Measurements from ENCODE around the gene MBNL3. TPM values are rescaled to one million over a fixed set of nuclear protein-coding genes. Genes with fewer than 3 reads are reported as not detected.

MBNL3 gene
- total RNA-seq, 1 experiment from 2014 or later: 5.1 TPM

- Histone ChIP-seq H3K36me3 (replicated peaks; ENCODE audit: control insufficient read depth, insufficient read depth, low read length) (no peaks in the 10 kb centered on the region), H3K4me3 (ENCODE audit: insufficient read depth, low read depth, low read length) (no peak overlapping the region), H3K27me3 (ENCODE audit: control insufficient read depth, insufficient read depth, low read length) (peaks cover 19% of the 10 kb centered on the region)
- no peak for DNase-seq
Observed at GRCh38 chrX:132415012-132415411, 73.8 kb downstream of the MBNL3 start.

- no peak for DNase-seq
- Histone ChIP-seq H3K36me3 (replicated peaks; ENCODE audit: control insufficient read depth, insufficient read depth, low read length) (no peaks in the 10 kb centered on the region), H3K4me3 (ENCODE audit: insufficient read depth, low read depth, low read length) (no peak overlapping the region), H3K27me3 (ENCODE audit: control insufficient read depth, insufficient read depth, low read length) (peaks cover 19% of the 10 kb centered on the region)
Observed at GRCh38 chrX:132414404-132414803, 74.4 kb downstream of the MBNL3 start.

GRCh38 chrX:132413459-132413858 is 75.4 kb downstream of the MBNL3 start:
- no peak overlapping the region for H3K4me3 ChIP-seq (ENCODE audit: insufficient read depth, low read depth, low read length)
- DNase-seq: peak; percentile 69
- no peaks in the 10 kb centered on the region for H3K36me3 ChIP-seq (replicated peaks; ENCODE audit: control insufficient read depth, insufficient read depth, low read length)
- H3K27me3 ChIP-seq (ENCODE audit: control insufficient read depth, insufficient read depth, low read length): peaks cover 19% of the 10 kb centered on the region

DNA sequence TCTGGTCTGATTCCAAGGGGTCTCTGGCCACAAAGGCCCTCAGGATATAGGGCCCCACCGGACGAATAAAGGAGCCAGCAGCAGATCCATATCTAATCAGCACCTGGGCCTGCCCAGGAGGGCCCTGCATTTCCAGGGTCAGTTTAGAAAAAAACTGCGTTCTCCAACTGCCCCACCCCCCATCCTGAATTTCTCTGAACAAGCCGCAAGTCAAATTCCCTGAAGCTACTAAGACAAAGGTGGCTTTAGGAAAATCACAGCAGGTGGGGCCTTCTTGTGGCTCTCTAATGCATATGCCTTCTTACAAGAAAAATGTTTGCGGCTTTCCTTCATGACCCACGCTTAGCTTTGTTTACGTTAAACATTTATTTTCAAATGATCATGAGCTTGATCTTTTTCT is 76.6 kb downstream of the MBNL3 start:
- Histone ChIP-seq H3K27me3 (ENCODE audit: control insufficient read depth, insufficient read depth, low read length) (peaks cover 19% of the 10 kb centered on the region), H3K4me3 (ENCODE audit: insufficient read depth, low read depth, low read length) (no peak overlapping the region), H3K36me3 (replicated peaks; ENCODE audit: control insufficient read depth, insufficient read depth, low read length) (no peaks in the 10 kb centered on the region)
- DNase-seq: no peak

- Histone ChIP-seq H3K4me3 (ENCODE audit: insufficient read depth, low read depth, low read length) (no peak overlapping the region; the same call in 1 of the 2 replicates), H3K36me3 (replicated peaks; ENCODE audit: control insufficient read depth, insufficient read depth, low read length) (no peaks in the 10 kb centered on the region), H3K27me3 (ENCODE audit: control insufficient read depth, insufficient read depth, low read length) (peaks cover 19% of the 10 kb centered on the region)
- DNase-seq: no peak
Observed at GRCh38 chrX:132411310-132411977, 77.4 kb downstream of the MBNL3 start.

DNA sequence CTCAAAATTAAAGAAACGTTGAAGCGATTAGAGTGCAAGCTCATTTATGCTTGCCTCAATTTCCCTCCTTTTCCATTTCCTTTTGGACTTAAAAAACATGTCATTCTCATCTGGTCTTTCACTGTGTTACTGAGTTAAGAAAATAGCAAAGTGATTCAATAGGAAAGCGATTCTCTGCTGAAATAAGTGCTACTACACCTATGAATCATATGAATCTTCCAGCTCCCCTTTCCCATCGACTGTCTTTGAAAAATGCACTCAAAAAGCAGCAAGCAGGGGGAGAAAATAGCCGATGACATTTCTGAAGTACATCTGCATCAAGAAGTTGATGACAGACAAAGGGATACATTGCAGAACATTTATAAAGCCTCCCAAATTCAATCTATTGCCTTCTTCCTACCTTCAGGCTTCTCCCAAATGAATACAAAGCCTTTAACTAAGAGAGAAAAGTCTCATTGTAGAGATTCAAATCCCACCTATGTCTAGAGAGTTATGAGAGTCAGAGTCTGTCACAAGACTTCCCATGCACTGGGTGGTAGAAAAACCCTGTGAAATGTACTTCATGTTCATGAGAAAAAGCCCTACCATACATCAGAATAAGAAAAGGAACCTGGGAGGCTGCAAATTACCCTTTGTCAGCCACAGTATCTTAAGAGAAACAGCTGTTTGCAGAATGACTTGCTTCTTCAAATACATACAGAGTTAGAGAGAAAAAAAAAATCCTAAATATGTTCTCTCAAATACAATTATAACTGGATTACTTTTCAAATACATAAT is 78.9 kb downstream of the MBNL3 start:
- Histone ChIP-seq H3K27me3 (ENCODE audit: control insufficient read depth, insufficient read depth, low read length) (peaks cover 19% of the 10 kb centered on the region), H3K4me3 (ENCODE audit: insufficient read depth, low read depth, low read length) (no peak overlapping the region), H3K36me3 (replicated peaks; ENCODE audit: control insufficient read depth, insufficient read depth, low read length) (no peaks in the 10 kb centered on the region)
- DNase-seq: no peak

DNA sequence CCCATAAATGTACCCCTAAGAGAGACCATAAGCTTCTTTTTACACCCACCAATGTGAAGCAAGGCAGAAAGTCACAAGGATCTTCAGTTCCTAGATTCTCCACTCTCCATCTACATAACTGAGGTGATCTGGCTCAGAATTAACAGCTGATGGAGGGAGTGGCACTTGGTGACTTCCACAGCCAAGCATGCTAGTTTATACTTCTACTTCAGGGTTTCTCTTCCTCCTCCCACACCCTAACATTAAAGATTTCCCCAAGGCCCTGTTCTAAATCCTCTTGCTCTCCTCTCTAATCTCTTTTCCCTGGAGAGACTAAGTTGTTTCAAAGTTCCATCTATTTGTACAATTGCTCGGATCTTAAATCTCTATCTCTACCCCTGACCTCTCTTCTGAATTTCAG is 81.1 kb downstream of the MBNL3 start:
- Histone ChIP-seq H3K36me3 (replicated peaks; ENCODE audit: control insufficient read depth, insufficient read depth, low read length) (no peaks in the 10 kb centered on the region), H3K4me3 (ENCODE audit: insufficient read depth, low read depth, low read length) (no peak overlapping the region), H3K27me3 (ENCODE audit: control insufficient read depth, insufficient read depth, low read length) (peaks cover 16% of the 10 kb centered on the region)
- DNase-seq: no peak

- no peak overlapping the region for H3K4me3 ChIP-seq (ENCODE audit: insufficient read depth, low read depth, low read length)
- no peak for DNase-seq
- H3K27me3 ChIP-seq (ENCODE audit: control insufficient read depth, insufficient read depth, low read length): peaks cover 7% of the 10 kb centered on the region; the same call in 1 of the 2 replicates
- H3K36me3 ChIP-seq (replicated peaks; ENCODE audit: control insufficient read depth, insufficient read depth, low read length): no peaks in the 10 kb centered on the region
Observed at GRCh38 chrX:132406106-132406505, 82.7 kb downstream of the MBNL3 start.

DNA sequence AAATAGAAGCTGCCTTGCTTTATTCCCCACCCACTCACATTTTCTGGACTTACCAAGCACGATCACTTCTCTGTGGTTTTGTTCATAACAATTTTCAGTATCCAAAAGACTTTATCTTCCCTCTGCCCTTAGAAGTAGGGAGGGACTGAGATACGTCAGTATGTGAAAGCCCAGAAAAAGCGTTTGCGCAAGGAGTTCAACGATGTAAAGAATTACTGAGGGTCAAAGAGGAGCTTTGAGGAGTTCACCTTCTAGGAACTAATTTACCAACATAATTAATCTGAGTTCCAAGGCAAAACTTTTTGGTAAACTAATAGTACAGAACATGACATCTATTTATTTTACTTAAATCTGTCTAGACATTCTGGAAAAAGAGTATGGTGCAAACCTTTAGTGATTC is 84.6 kb downstream of the MBNL3 start:
- Histone ChIP-seq H3K36me3 (replicated peaks; ENCODE audit: control insufficient read depth, insufficient read depth, low read length) (no peaks in the 10 kb centered on the region), H3K27me3 (ENCODE audit: control insufficient read depth, insufficient read depth, low read length) (no peaks in the 10 kb centered on the region), H3K4me3 (ENCODE audit: insufficient read depth, low read depth, low read length) (no peak overlapping the region)
- no peak for DNase-seq

DNA sequence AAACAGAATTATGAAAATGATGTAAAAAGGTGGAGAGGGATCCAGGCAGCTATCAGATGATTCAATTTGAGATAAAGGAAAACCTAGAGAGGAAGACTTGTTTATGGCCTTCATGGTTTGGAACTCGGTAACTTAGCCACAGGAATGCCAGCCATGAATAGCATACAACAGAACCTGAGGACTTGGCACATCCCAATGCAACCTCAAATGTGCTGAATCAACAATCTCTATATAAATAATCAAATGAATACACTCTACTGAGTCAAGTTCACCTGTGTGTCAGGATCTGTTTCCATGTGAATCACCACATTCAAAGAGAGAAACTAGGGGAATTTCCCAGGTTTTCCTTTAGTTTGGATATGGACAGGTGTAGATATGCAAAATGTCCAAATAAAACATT is 86.9 kb downstream of the MBNL3 start:
- no peak overlapping the region for H3K4me3 ChIP-seq (ENCODE audit: insufficient read depth, low read depth, low read length)
- no peaks in the 10 kb centered on the region for H3K27me3 ChIP-seq (ENCODE audit: control insufficient read depth, insufficient read depth, low read length)
- no peak for DNase-seq
- H3K36me3 ChIP-seq (replicated peaks; ENCODE audit: control insufficient read depth, insufficient read depth, low read length): no peaks in the 10 kb centered on the region

GRCh38 chrX:132400706-132401105 is 88.1 kb downstream of the MBNL3 start:
- DNase-seq: no peak
- no peak overlapping the region for H3K4me3 ChIP-seq (ENCODE audit: insufficient read depth, low read depth, low read length)
- no peaks in the 10 kb centered on the region for H3K36me3 ChIP-seq (replicated peaks; ENCODE audit: control insufficient read depth, insufficient read depth, low read length)
- H3K27me3 ChIP-seq (ENCODE audit: control insufficient read depth, insufficient read depth, low read length): no peaks in the 10 kb centered on the region

GRCh38 chrX:132395645-132396044 is 93.2 kb downstream of the MBNL3 start:
- no peak for DNase-seq
- Histone ChIP-seq H3K27me3 (ENCODE audit: control insufficient read depth, insufficient read depth, low read length) (no peaks in the 10 kb centered on the region), H3K4me3 (ENCODE audit: insufficient read depth, low read depth, low read length) (no peak overlapping the region), H3K36me3 (replicated peaks; ENCODE audit: control insufficient read depth, insufficient read depth, low read length) (no peaks in the 10 kb centered on the region)

GRCh38 chrX:132395026-132395425 is 93.8 kb downstream of the MBNL3 start:
- no peaks in the 10 kb centered on the region for H3K36me3 ChIP-seq (replicated peaks; ENCODE audit: control insufficient read depth, insufficient read depth, low read length)
- H3K4me3 ChIP-seq (ENCODE audit: insufficient read depth, low read depth, low read length): no peak overlapping the region
- DNase-seq: no peak
- no peaks in the 10 kb centered on the region for H3K27me3 ChIP-seq (ENCODE audit: control insufficient read depth, insufficient read depth, low read length)

DNA sequence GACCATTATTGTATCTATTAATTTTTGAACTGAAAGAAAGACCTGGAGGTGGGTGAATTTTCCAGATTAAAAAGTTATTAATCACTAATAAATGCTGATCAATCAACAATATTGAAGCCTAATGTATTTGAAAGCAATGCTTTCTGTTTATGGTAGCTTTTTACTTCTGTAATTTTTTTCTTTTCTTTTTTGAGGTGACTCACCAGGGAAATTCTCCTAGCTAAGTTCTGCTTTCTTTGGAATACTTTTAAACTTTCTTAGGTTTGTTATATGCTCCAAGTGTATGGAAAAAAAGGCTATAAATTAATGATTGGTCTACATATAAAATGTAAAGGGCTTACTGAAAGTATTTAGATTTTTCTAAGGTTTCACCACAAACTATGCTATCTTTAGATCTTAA is 94.2 kb downstream of the MBNL3 start:
- Histone ChIP-seq H3K4me3 (ENCODE audit: insufficient read depth, low read depth, low read length) (no peak overlapping the region), H3K27me3 (ENCODE audit: control insufficient read depth, insufficient read depth, low read length) (no peaks in the 10 kb centered on the region), H3K36me3 (replicated peaks; ENCODE audit: control insufficient read depth, insufficient read depth, low read length) (no peaks in the 10 kb centered on the region)
- DNase-seq: no peak

GRCh38 chrX:132393992-132394391 is 94.8 kb downstream of the MBNL3 start:
- H3K4me3 ChIP-seq (ENCODE audit: insufficient read depth, low read depth, low read length): no peak overlapping the region
- no peak for DNase-seq
- H3K36me3 ChIP-seq (replicated peaks; ENCODE audit: control insufficient read depth, insufficient read depth, low read length): no peaks in the 10 kb centered on the region
- H3K27me3 ChIP-seq (ENCODE audit: control insufficient read depth, insufficient read depth, low read length): no peaks in the 10 kb centered on the region

All from H7 (cell line).